ENCODE data around the gene TRIO. TPM values are rescaled to one million over a fixed set of nuclear protein-coding genes. Genes with fewer than 3 reads are reported as not detected.

TRIO gene
- polyA plus RNA-seq, 1 donor (not counting 4 experiments of a cell fraction or from before 2014, with no cell fraction given) = 57.2 TPM

- Histone ChIP-seq H3K27ac (ENCODE audit: control insufficient read depth, insufficient read depth, low read length) (no peak overlapping the region), H3K4me3 (ENCODE audit: control insufficient read depth in 2 of 3, extremely low read depth in 1 of 3, insufficient read depth in 2 of 3, low read depth in 1 of 3, low read length in 3 of 3) (no peak overlapping the region), H3K27me3 (ENCODE audit: control insufficient read depth, extremely low read depth, insufficient read depth, low read length) (no peaks in the 10 kb centered on the region), H3K9ac (ENCODE audit: control insufficient read depth, extremely low read depth, insufficient read depth, low read length) (no peak overlapping the region), H3K4me2 (ENCODE audit: control insufficient read depth, extremely low read depth, insufficient read depth, low read depth, low read length) (no peak overlapping the region), H3K79me2 (ENCODE audit: control insufficient read depth, insufficient read depth, low read length) (no peaks in the 10 kb centered on the region), H3K9me1 (ENCODE audit: control insufficient read depth, extremely low read depth, insufficient read depth, low read length) (no peaks in the 10 kb centered on the region), H2AFZ (ENCODE audit: control insufficient read depth, low read length) (no peak overlapping the region), H4K20me1 (ENCODE audit: control insufficient read depth, extremely low read depth, insufficient read depth, low read length) (no peaks in the 10 kb centered on the region), H3K9me3 (ENCODE audit: control insufficient read depth, low read depth, low read length) (no peaks in the 10 kb centered on the region), H3K4me1 (ENCODE audit: control insufficient read depth, extremely low read depth, insufficient read depth, low read length) (peaks cover 6% of the 10 kb centered on the region), H3K36me3 (ENCODE audit: control insufficient read depth in 2 of 2, extremely low read depth in 1 of 2, insufficient read depth in 2 of 2, low read length in 2 of 2) (no peaks in the 10 kb centered on the region)
- FAIRE-seq (no peak), DNase-seq (ENCODE audit: low read depth, low spot score) (no peak)
- dilution Hi-C loops (cut with MboI; ENCODE audit: extremely low pct_ligation_motif_present, low sequenced_read_pairs) = no loop called here
- TF ChIP-seq CTCF (optimal IDR thresholded peaks at IDR 0.05 in 1 of 3, IDR thresholded peaks at IDR 0.05 in 1 of 3, conservative IDR thresholded peaks at IDR 0.05 in 1 of 3; ENCODE audit: extremely low read depth in 1 of 3, insufficient read depth in 2 of 3, low read length in 3 of 3) (no peak), EZH2 (IDR thresholded peaks at IDR 0.05; ENCODE audit: low read length) (no peak)
Measured at GRCh38 chr5:14128079-14128478, 15.1 kb upstream of the TRIO start.

- H3K79me2 ChIP-seq (ENCODE audit: control insufficient read depth, insufficient read depth, low read length) = no peaks in the 10 kb centered on the region
- no peak overlapping the region for H3K27ac ChIP-seq (ENCODE audit: control insufficient read depth, insufficient read depth, low read length)
- H2AFZ ChIP-seq (ENCODE audit: control insufficient read depth, low read length) = no peak overlapping the region
- DNase-seq (ENCODE audit: low read depth, low spot score) = no peak
- H3K36me3 ChIP-seq (ENCODE audit: control insufficient read depth in 2 of 2, extremely low read depth in 1 of 2, insufficient read depth in 2 of 2, low read length in 2 of 2) = no peaks in the 10 kb centered on the region
- no peaks in the 10 kb centered on the region for H4K20me1 ChIP-seq (ENCODE audit: control insufficient read depth, extremely low read depth, insufficient read depth, low read length)
- no peak for FAIRE-seq
- dilution Hi-C loops (cut with MboI; ENCODE audit: extremely low pct_ligation_motif_present, low sequenced_read_pairs) = no loop called here
- H3K4me1 ChIP-seq (ENCODE audit: control insufficient read depth, extremely low read depth, insufficient read depth, low read length) = peaks cover 3% of the 10 kb centered on the region
- no peak overlapping the region for H3K4me2 ChIP-seq (ENCODE audit: control insufficient read depth, extremely low read depth, insufficient read depth, low read depth, low read length)
- no peaks in the 10 kb centered on the region for H3K9me1 ChIP-seq (ENCODE audit: control insufficient read depth, extremely low read depth, insufficient read depth, low read length)
- no peaks in the 10 kb centered on the region for H3K9me3 ChIP-seq (ENCODE audit: control insufficient read depth, low read depth, low read length)
- H3K27me3 ChIP-seq (ENCODE audit: control insufficient read depth, extremely low read depth, insufficient read depth, low read length) = no peaks in the 10 kb centered on the region
- no peak for TF ChIP-seq CTCF (optimal IDR thresholded peaks at IDR 0.05 in 1 of 3, IDR thresholded peaks at IDR 0.05 in 1 of 3, conservative IDR thresholded peaks at IDR 0.05 in 1 of 3; ENCODE audit: extremely low read depth in 1 of 3, insufficient read depth in 2 of 3, low read length in 3 of 3)
- no peak for TF ChIP-seq EZH2 (IDR thresholded peaks at IDR 0.05; ENCODE audit: low read length)
- H3K4me3 ChIP-seq (ENCODE audit: control insufficient read depth in 2 of 3, extremely low read depth in 1 of 3, insufficient read depth in 2 of 3, low read depth in 1 of 3, low read length in 3 of 3) = no peak overlapping the region
- no peak overlapping the region for H3K9ac ChIP-seq (ENCODE audit: control insufficient read depth, extremely low read depth, insufficient read depth, low read length)
Measured at GRCh38 chr5:14129123-14129522, 14.0 kb upstream of the TRIO start.

All from keratinocyte (primary cell).